VCaP (cell line): ENCODE data around the gene PLEKHH3.

Source experiments
- H3K27ac ChIP-seq: fragments of 450-650 bp; 2 replicates; pipeline ENCODE4 v1.5.1; 2017
- TF ChIP-seq, protein P1 (sequence below): fragments of 450-650 bp; conservative IDR thresholded peaks from 2 replicates; pipeline ENCODE4 v1.5.1; 2017; ENCODE audit warnings: mild to moderate bottlenecking, moderate library complexity

PLEKHH3 gene

DNA sequence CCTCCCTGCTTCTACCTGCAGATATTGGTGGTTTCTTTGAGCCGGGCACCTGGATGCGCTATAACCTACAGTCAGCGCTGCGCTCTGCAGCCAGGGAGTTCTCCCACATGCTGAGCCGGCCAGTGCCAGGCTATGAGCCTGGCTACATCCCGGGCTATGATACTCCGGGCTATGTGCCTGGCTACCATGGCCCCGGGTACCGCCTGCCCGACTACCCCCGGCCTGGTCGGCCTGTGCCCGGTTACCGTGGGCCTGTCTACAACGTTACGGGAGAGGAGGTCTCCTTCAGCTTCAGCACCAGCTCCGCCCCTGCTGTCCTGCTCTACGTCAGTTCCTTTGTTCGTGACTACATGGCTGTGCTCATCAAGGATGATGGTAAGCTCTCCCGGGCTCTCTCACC, 18.7 kb upstream of the PLEKHH3 start:
- no peak overlapping the region for H3K27ac ChIP-seq
- TF ChIP-seq, protein P1, sequence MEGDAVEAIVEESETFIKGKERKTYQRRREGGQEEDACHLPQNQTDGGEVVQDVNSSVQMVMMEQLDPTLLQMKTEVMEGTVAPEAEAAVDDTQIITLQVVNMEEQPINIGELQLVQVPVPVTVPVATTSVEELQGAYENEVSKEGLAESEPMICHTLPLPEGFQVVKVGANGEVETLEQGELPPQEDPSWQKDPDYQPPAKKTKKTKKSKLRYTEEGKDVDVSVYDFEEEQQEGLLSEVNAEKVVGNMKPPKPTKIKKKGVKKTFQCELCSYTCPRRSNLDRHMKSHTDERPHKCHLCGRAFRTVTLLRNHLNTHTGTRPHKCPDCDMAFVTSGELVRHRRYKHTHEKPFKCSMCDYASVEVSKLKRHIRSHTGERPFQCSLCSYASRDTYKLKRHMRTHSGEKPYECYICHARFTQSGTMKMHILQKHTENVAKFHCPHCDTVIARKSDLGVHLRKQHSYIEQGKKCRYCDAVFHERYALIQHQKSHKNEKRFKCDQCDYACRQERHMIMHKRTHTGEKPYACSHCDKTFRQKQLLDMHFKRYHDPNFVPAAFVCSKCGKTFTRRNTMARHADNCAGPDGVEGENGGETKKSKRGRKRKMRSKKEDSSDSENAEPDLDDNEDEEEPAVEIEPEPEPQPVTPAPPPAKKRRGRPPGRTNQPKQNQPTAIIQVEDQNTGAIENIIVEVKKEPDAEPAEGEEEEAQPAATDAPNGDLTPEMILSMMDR = no peak

DNA sequence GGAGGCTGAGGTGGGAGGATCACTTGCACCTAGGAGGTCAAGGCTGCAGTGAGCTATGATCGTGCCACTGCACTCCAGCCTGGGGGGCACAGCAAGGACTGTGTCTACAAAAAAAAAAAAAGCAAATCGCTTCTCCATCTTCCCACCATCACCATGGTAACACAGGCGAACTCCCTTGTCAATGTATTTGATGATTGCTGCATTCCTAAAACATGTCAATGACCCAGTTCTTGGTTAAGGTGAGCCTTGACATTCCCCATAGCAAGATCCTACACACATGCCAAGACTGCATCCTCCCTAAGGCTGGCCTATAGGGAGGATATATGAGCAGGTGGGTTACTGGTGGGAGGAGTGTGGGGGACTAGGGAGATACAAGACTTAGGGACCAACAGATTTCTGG, 17.7 kb upstream of the PLEKHH3 start:
- H3K27ac ChIP-seq = no peak overlapping the region
- TF ChIP-seq, protein P1 = no peak

DNA sequence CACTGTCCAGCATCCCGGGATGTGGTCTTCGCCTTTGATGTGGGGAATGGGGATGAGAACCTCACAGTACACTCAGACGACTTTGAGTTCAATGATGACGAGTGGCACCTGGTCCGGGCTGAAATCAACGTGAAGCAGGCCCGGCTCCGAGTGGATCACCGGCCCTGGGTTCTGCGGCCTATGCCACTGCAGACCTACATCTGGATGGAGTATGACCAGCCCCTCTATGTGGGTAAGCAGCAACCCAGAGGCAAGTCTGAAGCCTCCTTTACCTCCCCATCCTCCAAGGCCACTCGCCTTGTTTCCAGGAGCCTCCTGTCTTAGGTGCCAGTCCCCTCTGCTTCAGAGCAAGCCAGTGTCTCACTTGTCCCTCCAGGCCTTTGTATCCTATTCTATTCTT, 15.7 kb upstream of the PLEKHH3 start:
- TF ChIP-seq, protein P1 = no peak

DNA sequence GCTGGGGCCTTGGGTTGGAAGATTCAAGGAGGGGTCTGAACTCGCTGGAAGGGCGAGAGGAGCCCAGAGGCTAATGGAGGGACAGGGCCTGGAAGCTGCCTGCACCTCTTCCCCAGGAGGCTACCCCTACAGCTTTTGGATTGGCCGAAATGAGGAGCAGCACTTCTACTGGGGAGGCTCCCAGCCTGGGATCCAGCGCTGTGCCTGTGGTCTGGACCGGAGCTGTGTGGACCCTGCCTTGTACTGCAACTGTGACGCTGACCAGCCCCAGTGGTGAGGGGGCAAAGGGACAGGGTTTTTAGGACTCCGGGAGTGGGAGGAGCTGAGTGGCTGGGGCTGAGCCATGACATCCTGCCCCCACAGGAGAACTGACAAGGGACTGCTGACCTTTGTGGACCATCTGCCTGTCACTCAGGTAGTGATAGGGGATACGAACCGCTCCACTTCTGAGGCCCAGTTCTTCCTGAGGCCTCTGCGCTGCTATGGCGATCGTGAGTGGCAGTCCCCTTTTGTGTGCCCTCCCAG, 14.3 kb upstream of the PLEKHH3 start:
- no peak overlapping the region for H3K27ac ChIP-seq
- TF ChIP-seq, protein P1 = no peak

More for the DNA sequence above, 15.7 kb upstream of the PLEKHH3 start:
- no peak overlapping the region for H3K27ac ChIP-seq

DNA sequence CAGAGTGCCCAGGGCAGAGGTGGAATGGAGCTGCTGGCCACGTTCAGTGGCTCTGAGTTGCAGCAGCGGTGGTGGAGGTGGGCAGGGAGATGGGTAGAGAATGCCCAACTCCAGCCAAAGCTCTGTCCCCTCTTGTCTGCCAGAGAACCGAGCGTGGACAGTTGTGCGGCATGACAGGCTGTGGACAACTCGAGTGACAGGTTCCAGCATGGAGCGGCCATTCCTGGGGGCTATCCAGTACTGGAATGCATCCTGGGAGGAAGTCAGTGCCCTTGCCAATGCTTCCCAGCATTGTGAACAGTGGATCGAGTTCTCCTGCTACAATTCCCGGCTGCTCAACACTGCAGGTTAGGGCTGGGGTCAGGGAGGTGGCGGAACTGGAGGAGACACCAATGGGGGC, 13.8 kb upstream of the PLEKHH3 start:
- TF ChIP-seq, protein P1 = no peak
- H3K27ac ChIP-seq = no peak overlapping the region

GRCh38 chr17:42687707-42688320, 11.0 kb upstream of the PLEKHH3 start:
- TF ChIP-seq, protein P1 = no peak

GRCh38 chr17:42686520-42687128, 9.8 kb upstream of the PLEKHH3 start:
- TF ChIP-seq, protein P1 = no peak
- H3K27ac ChIP-seq = no peak overlapping the region

More at GRCh38 chr17:42687707-42688320, 11.0 kb upstream of the PLEKHH3 start:
- no peak overlapping the region for H3K27ac ChIP-seq
